HG03139 (cell line): ENCODE measurements around the gene OR2T29.
"Not testable (repeated sequence)": the region's sequence is repeated elsewhere in the genome, so short reads cannot be mapped to it uniquely, and the experiment has no call there.

Experiments used
- ATAC-seq: cut with Tn5 transposase; IDR thresholded peaks from one replicate; pipeline ENCODE4 v1.9.1; 2021; ENCODE audit not compliant: unreplicated experiment

Gene OR2T29, protein sequence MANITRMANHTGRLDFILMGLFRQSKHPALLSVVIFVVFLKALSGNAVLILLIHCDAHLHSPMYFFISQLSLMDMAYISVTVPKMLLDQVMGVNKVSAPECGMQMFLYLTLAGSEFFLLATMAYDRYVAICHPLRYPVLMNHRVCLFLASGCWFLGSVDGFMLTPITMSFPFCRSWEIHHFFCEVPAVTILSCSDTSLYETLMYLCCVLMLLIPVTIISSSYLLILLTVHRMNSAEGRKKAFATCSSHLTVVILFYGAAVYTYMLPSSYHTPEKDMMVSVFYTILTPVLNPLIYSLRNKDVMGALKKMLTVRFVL

GRCh38 chr1:248562672-248563071 lies at the start of gene OR2T29:
Gene OR2T29, minus strand, starts transcription at chr1:248562772. Its CDS starts 3,281 bp downstream, at chr1:248559491.
- not testable (repeated sequence) for ATAC-seq

GRCh38 chr1:248611883-248612414 lies 49.4 kb upstream of the OR2T29 start:
- ATAC-seq = no peak

GRCh38 chr1:248610301-248610700 lies 47.7 kb upstream of the OR2T29 start:
- no peak for ATAC-seq

- ATAC-seq = no peak
Observed at GRCh38 chr1:248599396-248599795, 36.8 kb upstream of the OR2T29 start.

GRCh38 chr1:248597589-248597988 lies 35.0 kb upstream of the OR2T29 start, which contains the start of gene OR2T10:
Gene OR2T10, minus strand, starts transcription at chr1:248597700. Its CDS starts 3,932 bp downstream, at chr1:248593768.
- ATAC-seq = no peak

GRCh38 chr1:248596615-248597014 lies 34.0 kb upstream of the OR2T29 start:
- ATAC-seq = peak; percentile 58

DNA sequence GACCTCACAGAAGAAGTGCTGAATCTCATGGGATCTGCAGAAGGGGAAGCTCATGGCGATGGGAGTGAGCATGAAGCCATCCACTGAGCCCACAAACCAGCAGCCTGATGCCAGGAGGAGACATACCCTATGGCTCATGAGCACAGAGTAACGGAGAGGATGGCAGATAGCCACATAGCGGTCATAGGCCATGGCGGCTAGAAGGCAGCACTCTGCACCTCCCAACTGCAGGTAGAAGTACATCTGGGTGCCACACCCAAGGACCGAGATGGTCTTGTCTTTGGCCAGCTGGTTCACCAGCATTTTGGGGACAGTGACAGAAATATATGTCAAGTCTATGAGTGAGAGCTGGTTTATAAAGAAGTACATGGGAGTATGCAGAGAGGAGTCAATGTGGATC lies 30.7 kb upstream of the OR2T29 start:
- ATAC-seq = no peak

GRCh38 chr1:248592655-248593054 lies 30.1 kb upstream of the OR2T29 start:
- no peak for ATAC-seq

DNA sequence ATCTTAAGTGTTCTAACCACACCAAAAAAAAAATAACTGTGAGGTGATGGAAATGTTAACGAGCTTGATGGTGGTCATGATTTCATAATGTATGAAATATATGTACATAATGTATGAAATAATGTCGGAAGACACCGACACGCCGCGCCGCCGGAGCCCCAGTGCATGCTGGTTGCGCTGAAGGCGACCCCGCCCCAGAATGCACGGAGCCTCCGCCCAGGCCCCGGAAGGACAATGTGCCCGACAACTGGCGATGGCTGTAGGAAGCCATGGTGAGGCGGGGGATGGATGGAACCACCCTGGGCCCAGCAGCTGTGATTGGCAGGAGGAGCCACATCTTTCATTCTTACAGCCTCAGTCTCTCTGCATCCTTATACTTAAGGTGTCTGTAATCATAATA lies 27.5 kb upstream of the OR2T29 start:
- no peak for ATAC-seq

DNA sequence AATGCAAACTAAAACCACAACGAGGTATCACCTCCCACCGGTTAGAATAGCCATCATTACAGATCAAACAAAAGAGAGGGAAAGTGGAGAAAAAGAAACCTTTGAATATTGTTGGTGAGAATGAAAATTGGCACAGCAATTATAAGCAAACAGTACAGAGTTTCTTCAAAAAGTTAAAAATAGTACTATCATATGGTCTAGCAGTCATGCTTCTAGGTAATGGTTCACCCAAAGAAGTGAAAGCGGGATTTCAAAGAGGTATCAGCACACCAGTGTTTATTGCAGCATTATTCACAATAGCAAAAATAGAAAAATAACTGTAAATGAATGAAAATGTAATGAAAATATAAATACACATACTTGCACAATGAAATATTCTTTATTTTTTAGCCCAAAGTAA lies 26.8 kb upstream of the OR2T29 start:
- no peak for ATAC-seq

- no peak for ATAC-seq
Observed at GRCh38 chr1:248585266-248585665, 22.7 kb upstream of the OR2T29 start.

DNA sequence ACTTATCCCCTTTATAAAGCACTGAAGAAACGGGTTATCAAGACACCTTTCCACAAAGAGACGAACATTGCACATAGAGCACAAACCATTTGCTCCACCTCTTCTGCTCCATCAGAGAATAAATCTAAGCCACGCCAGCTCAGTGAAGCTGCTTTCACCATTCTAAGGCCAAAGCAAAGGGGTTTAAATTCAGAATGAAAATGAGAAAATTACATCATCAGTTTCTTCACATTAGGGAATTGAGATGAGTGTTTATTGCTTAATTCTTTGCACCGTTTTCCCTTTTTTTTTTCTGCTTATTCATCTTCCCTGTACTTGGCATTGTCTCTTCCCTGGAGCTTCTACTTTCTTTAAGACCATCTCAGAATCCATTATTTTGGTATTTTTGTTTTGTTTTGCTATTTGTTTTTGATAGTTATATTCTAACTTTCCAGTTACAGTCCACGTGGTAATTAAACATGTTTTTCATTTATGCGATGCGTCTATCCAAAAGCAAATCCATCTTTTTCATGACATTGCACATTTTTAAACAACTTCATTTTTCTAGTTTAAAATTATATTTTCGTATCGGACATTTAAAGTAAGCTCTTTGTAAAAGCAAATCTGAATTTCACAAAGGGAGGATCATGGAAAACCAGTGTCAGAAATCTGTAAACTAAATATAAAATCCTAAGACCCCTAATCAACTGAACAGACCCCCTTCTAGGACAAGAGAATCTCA lies 13.8 kb upstream of the OR2T29 start:
- ATAC-seq = no peak

- not testable (repeated sequence) for ATAC-seq
Observed at GRCh38 chr1:248574657-248575056, 12.1 kb upstream of the OR2T29 start, which contains the start of gene OR2T34. Gene OR2T34, minus strand, starts transcription at chr1:248574757. Its CDS starts 0 bp downstream, at chr1:248574757.

GRCh38 chr1:248573856-248574255 lies 11.3 kb upstream of the OR2T29 start:
- not testable (repeated sequence) for ATAC-seq

GRCh38 chr1:248572049-248572448 lies 9.5 kb upstream of the OR2T29 start:
- peak; percentile 91 for ATAC-seq

DNA sequence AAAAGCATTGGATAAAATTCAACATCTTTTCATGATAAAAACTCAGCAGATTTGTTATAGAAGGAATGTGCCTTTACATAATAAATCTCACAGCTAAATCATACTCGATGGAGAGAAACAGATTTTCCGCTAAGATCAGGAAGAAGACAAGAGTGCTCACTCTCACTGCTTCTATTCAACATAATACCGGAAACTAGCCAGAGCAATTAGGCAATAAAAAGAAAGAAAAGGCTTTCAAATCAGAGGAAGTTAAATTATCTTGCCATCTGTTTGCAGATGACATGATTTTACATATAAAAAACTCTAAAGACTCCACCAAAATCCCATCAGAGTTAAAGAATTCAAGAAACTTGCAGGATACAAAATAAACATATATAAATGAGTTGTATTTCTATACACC lies 8.2 kb upstream of the OR2T29 start:
- not testable (repeated sequence) for ATAC-seq

DNA sequence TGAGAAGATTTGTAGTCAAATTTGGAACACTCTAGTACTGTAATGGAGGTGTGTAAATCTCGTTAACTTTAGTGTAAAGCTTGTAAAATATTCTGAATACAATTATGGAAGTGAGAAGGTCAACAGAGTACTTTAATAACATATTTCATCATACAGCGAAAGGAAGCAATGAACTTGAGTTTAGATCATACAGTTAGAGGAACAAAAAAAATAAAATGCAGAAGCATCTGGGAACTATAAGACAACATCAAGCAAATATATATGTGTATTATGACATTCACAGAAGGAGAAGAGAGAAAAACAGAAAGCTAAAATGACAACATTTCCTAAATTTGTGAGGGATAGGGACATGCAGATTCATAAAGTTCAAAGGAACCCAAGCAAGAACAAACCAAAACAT lies 6.5 kb upstream of the OR2T29 start:
- not testable (repeated sequence) for ATAC-seq

GRCh38 chr1:248565530-248566373 lies 3.2 kb upstream of the OR2T29 start:
- peak; percentile 55 for ATAC-seq

DNA sequence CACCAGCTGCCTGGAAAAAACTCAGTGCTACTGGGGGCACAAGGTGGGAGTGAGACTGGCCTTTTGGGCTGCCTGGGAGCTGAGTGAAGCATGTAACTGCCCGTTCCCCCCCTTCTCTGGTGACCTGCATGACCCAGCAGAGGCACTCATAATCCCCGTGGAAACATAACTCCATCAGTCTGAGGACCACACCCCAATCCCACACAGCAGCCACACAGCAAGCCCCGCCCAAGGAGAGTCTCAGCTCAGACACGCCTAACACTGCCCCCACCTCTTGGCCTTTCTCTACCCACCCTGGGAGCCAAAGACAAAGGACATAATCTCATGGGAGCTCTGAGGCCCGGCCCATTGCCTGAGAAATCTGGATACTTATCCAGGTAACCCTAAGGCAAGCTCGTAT lies 11.5 kb downstream of the OR2T29 start:
- not testable (repeated sequence) for ATAC-seq

DNA sequence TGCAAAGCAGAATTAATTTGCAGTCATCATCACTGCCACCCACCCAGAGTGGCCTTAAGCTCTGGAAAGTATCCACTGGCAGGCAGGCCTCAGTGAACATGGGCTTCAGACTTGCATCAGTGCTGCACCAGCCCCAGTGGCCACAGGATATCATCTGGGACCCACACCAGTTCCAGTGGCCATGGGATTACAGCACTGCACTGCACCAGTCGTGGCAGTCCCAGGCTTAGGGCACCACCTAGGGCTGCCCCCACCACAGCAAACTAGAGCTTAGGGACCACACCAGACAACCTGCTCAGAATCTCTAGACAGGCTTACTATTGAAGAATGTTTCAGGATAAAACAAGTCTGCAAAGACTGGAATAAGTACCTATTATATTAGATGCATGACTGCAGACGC lies 15.2 kb downstream of the OR2T29 start:
- not testable (repeated sequence) for ATAC-seq

DNA sequence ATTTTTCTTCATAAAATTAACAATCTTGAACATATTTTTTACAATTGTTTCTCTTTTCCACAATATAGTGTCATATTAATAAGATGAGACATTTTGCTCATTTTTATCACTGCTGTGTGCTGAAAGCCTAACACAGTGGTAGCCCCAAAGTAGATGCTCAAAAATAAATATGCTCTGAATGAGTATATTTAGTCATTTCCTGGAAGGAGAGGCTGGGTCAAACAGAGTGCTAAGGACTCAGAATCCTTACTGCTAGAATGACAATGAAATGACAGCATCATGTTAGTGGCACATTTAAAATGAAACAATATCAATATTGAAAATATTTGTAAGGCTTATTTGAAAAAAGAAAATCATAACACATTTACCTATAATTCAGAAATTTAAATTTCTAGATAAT lies 25.1 kb downstream of the OR2T29 start:
- not testable (repeated sequence) for ATAC-seq
